SKM-1 (cell line): ENCODE data around the gene KLHL29.

Experiments used
- DNase-seq: peaks from one replicate; lab custom pipeline; 2025; ENCODE audit not compliant: unreplicated experiment; lab: John Stamatoyannopoulos, UW

The KLHL29 gene

GRCh38 chr2:23588106-23588505, 203.1 kb downstream of the KLHL29 start:
- no peak for DNase-seq

GRCh38 chr2:23588508-23589201, 203.7 kb downstream of the KLHL29 start:
- no peak for DNase-seq

GRCh38 chr2:23589220-23589647, 204.3 kb downstream of the KLHL29 start:
- no peak for DNase-seq

- DNase-seq, result no peak
These were observed 204.8 kb downstream of the KLHL29 start for GRCh38 chr2:23589739-23590138.

- no peak for DNase-seq
These were observed 205.4 kb downstream of the KLHL29 start for GRCh38 chr2:23590241-23590869.

GRCh38 chr2:23591111-23591510, 206.1 kb downstream of the KLHL29 start:
- no peak for DNase-seq

- DNase-seq, result no peak
These were observed 207.2 kb downstream of the KLHL29 start for GRCh38 chr2:23592061-23592685.

- DNase-seq, result no peak
These were observed 208.1 kb downstream of the KLHL29 start for GRCh38 chr2:23592898-23593751.

- no peak for DNase-seq
These were observed 208.9 kb downstream of the KLHL29 start for GRCh38 chr2:23593752-23594459.

- no peak for DNase-seq
These were observed 209.5 kb downstream of the KLHL29 start for GRCh38 chr2:23594460-23594825.

- DNase-seq, result no peak
These were observed 210.0 kb downstream of the KLHL29 start for GRCh38 chr2:23595021-23595420.

- no peak for DNase-seq
These were observed 210.7 kb downstream of the KLHL29 start for GRCh38 chr2:23595601-23596251.

GRCh38 chr2:23596316-23596885, 211.4 kb downstream of the KLHL29 start:
- DNase-seq, result no peak

- no peak for DNase-seq
These were observed 212.7 kb downstream of the KLHL29 start for GRCh38 chr2:23597687-23598086.

GRCh38 chr2:23599006-23599405, 214.0 kb downstream of the KLHL29 start:
- DNase-seq, result no peak

GRCh38 chr2:23599667-23600066, 214.7 kb downstream of the KLHL29 start:
- no peak for DNase-seq

- no peak for DNase-seq
These were observed 215.4 kb downstream of the KLHL29 start for GRCh38 chr2:23600346-23600745.

- no peak for DNase-seq
These were observed 216.5 kb downstream of the KLHL29 start for GRCh38 chr2:23601301-23601965.

- DNase-seq, result no peak
These were observed 217.1 kb downstream of the KLHL29 start for GRCh38 chr2:23602116-23602515.
